Esophagus squamous epithelium (tissue), 5 donors: ENCODE data around the gene EVC2. TPM values are rescaled to one million over a fixed set of nuclear protein-coding genes. Genes with fewer than 3 reads are reported as not detected.

Experiments
- DNase-seq: peaks from one replicate; lab custom pipeline; 2025; lab: John Stamatoyannopoulos, UW
- H3K27ac ChIP-seq, 4 donors: fragments of 200-600 bp; sonication (generic); one replicate each; pipeline ENCODE4 v1.5.1; 2016 to 2019; ENCODE audit warnings: mild to moderate bottlenecking in 1 of 4
- H3K27me3 ChIP-seq, 4 donors: fragments of 200-600 bp; sonication (generic); 1 replicate in 3 of 4; 2 replicates in 1 of 4; pipeline versions ENCODE4 v1.5.1 to v1.6.0; 2017 to 2021; ENCODE audit warnings: antibody characterized with exemption in 1 of 4
- H3K36me3 ChIP-seq, 3 donors: fragments of 200-600 bp; sonication (generic); one replicate each; pipeline ENCODE4 v1.5.1; 2016 to 2019
- H3K4me1 ChIP-seq, 3 donors: fragments of 200-600 bp; sonication (generic); one replicate each; pipeline ENCODE4 v1.5.1; 2017 to 2019
- H3K4me3 ChIP-seq, 4 donors: fragments of 200-600 bp; sonication (generic); 1 replicate in 3 of 4; 2 replicates in 1 of 4; pipeline ENCODE4 v1.5.1; 2016 to 2019; ENCODE audit warnings: mild to moderate bottlenecking in 2 of 4, moderate library complexity in 1 of 4
- H3K9me3 ChIP-seq, 3 donors: fragments of 200-600 bp; sonication (generic); one replicate each; pipeline ENCODE4 v1.5.1; 2016 to 2019
- POLR2A ChIP-seq, 4 donors: fragments of 450-650 bp; IDR thresholded peaks; one replicate each; pipeline ENCODE4 v1.6.1; 2017; ENCODE audit warnings: antibody characterized with exemption in 4 of 4, mild to moderate bottlenecking in 4 of 4, moderate library complexity in 3 of 4
- WGBS, 2 donors: methylation state at CpG; one replicate each; pipeline ENCODE4 v1.1.5; 2018; 5-methylcytosine and 5-hydroxymethylcytosine counted together
- intact Hi-C: fragments of 100-400 bp; cut with DNase I; formaldehyde crosslinking; loops from one replicate; pipeline ENCODE4 v1.15.0; 2022
- total RNA-seq, 4 donors: library from RNA; depleted of rRNA; stranded (reverse); fragments of >200 nt; gene quantifications; one replicate each; pipeline ENCODE4 v1.1.0, GENCODE V29; 2016
- TF ChIP-seq, protein P1 (sequence below), 6 experiments: fragments of 450-650 bp in 4 of 6; fragments of 200-600 bp in 2 of 6; sonication (generic) in 2 of 6; IDR thresholded peaks; one replicate each; pipeline ENCODE4 v1.5.1; 2016 to 2019; ENCODE audit warnings: antibody characterized with exemption in 6 of 6, mild to moderate bottlenecking in 4 of 6, moderate library complexity in 4 of 6
- donor health status: DM: yes; HTN: yes; CAD: no.

EVC2 gene
- total RNA-seq, 4 donors from 2014 or later: 5.0 to 12.6 (median 5.1) TPM

DNA sequence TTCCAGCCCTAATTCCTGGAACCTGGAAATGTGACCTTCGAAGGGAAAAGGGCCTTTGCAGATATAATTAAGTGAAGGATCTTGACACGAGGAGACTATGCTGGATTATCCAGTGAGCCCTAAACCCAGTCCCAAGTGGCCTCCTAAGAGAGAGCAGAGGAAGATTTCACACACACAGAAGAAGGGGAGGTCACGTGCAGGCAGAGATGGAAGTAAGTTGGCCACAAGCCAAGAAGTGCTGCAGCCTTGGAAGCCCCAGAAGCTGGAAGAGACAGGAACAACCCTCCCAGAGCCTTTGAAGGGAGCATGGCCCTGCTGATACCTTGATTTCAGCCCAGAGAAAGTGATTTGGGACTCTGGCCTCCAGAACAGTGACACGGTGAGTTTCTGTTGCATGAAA lies 51.9 kb downstream of the EVC2 start:
- DNase-seq: no peak
- intact Hi-C loops: no loop called here
- 75 to 100% methylated on average over 1 to 4 of the region's 4 CpGs for WGBS, 2 donors
- H3K4me1 ChIP-seq: no peaks in the 10 kb centered on the region
- no peak for TF ChIP-seq POLR2A (IDR thresholded peaks at IDR 0.05)
- TF ChIP-seq, protein P1, sequence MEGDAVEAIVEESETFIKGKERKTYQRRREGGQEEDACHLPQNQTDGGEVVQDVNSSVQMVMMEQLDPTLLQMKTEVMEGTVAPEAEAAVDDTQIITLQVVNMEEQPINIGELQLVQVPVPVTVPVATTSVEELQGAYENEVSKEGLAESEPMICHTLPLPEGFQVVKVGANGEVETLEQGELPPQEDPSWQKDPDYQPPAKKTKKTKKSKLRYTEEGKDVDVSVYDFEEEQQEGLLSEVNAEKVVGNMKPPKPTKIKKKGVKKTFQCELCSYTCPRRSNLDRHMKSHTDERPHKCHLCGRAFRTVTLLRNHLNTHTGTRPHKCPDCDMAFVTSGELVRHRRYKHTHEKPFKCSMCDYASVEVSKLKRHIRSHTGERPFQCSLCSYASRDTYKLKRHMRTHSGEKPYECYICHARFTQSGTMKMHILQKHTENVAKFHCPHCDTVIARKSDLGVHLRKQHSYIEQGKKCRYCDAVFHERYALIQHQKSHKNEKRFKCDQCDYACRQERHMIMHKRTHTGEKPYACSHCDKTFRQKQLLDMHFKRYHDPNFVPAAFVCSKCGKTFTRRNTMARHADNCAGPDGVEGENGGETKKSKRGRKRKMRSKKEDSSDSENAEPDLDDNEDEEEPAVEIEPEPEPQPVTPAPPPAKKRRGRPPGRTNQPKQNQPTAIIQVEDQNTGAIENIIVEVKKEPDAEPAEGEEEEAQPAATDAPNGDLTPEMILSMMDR (IDR thresholded peaks at IDR 0.05): no peak
- no peaks in the 10 kb centered on the region for H3K27me3 ChIP-seq
- no peak overlapping the region for H3K4me3 ChIP-seq
- H3K36me3 ChIP-seq: peaks cover 0 to 83% (median 3%) of the 10 kb centered on the region in 3 donors
- H3K9me3 ChIP-seq: no peaks in the 10 kb centered on the region
- no peak overlapping the region for H3K27ac ChIP-seq

DNA sequence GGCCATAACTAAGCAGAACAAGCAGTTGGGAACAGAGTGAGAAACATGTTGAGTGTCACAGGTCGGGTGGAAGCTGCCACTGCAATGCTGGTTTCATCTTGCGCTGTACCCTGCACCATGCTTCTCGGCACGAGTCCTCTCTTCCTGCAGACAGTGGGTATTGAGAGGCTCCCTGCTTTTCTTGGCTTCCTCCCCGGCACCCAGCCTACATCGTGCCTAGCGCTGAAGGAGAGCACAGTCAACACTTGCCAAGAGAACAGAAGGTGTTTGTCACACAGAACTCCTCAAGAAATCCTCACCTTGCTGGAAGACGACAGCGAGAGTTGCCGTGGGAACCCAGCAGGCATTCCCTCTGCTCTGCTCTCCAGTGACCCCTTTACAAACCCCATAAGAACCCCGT lies 53.6 kb downstream of the EVC2 start:
- Histone ChIP-seq H3K27ac (no peak overlapping the region), H3K4me1 (no peaks in the 10 kb centered on the region), H3K36me3 (peaks cover 0 to 68% (median 3%) of the 10 kb centered on the region in 3 donors), H3K4me3 (no peak overlapping the region), H3K27me3 (no peaks in the 10 kb centered on the region), H3K9me3 (no peaks in the 10 kb centered on the region)
- TF ChIP-seq POLR2A (IDR thresholded peaks at IDR 0.05): no peak
- TF ChIP-seq, protein P1 (IDR thresholded peaks at IDR 0.05): no peak
- WGBS, 2 donors: 82 to 95% methylated on average over 7 to 11 of the region's 11 CpGs
- no peak for DNase-seq
- intact Hi-C loops: no loop called here

DNA sequence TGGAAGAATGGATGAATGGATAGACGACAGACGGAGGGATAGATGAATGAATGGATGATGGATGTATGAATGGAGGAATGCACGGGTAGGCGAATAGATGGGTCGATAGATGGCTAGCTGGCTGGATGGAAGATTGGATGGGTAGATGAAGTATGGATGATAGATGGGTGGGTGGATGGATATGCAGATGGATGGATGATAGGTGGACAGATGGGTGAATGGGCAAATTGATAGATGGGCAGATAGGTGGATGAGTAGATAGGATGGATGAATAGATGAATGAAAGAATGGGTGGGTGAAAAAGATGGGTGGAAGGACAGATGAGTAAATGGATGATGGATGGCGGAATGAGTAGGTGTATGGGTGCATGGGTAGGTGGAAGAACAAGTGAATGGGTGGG lies 57.3 kb downstream of the EVC2 start:
- TF ChIP-seq POLR2A (IDR thresholded peaks at IDR 0.05): no peak
- TF ChIP-seq, protein P1 (IDR thresholded peaks at IDR 0.05): no peak
- 89 to 91% methylated on average over 6 of the region's 6 CpGs for WGBS, 2 donors
- Histone ChIP-seq H3K4me3 (no peak overlapping the region), H3K27me3 (no peaks in the 10 kb centered on the region), H3K27ac (no peak overlapping the region), H3K9me3 (no peaks in the 10 kb centered on the region), H3K4me1 (no peaks in the 10 kb centered on the region), H3K36me3 (peaks cover 0 to 64% (median 3%) of the 10 kb centered on the region in 3 donors)
- no peak for DNase-seq
- intact Hi-C loops: no loop called here

DNA sequence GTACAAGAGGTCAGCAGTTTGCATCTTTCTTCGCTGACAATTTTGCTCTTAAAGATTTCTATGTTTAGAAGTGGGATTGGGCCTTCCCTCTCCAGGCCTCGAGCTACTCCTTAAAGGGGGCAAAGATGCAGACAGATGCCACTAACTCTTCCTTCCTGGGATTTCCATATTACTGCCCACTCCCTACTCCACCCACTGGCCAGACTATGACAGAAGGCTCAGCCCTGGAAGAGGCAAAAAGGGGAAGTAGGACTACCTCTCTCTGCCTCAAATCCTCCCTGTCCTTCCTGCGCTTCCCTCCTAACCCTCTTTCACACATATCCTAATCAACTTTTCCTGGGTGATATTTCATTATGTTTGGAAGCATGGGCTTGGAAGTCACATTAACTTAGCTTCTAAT lies 58.3 kb downstream of the EVC2 start:
- Histone ChIP-seq H3K27ac (no peak overlapping the region), H3K36me3 (peaks cover 0 to 54% (median 3%) of the 10 kb centered on the region in 3 donors), H3K4me1 (no peaks in the 10 kb centered on the region), H3K27me3 (no peaks in the 10 kb centered on the region), H3K4me3 (no peak overlapping the region), H3K9me3 (no peaks in the 10 kb centered on the region)
- TF ChIP-seq POLR2A (IDR thresholded peaks at IDR 0.05): no peak
- TF ChIP-seq, protein P1 (IDR thresholded peaks at IDR 0.05): no peak
- 79 to 94% methylated on average over 3 of the region's 3 CpGs for WGBS, 2 donors
- intact Hi-C loops: no loop called here
- DNase-seq: no peak

DNA sequence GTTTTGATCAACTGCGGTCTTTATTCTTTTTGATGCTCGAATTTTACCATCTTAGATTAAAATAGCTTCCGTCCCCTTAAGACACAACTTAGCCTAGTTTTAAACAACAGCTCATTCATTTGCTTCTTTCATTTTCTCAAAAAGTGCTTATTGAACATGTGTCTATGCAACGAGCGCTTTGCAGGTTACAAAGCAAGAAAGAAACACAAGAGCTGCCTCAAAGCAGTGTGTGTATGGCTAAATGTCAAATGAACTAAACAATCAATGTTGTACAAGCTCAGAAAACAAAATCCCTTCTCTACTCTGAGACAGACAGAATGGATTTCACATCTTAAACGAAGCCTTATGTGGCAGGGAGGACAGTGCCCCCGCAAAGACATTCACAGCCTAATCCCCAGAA lies 61.0 kb downstream of the EVC2 start:
- 78 to 83% methylated on average over 7 of the region's 7 CpGs for WGBS, 2 donors
- DNase-seq: no peak
- H3K36me3 ChIP-seq: peaks cover 0 to 31% (median 0%) of the 10 kb centered on the region in 3 donors
- no peak overlapping the region for H3K4me3 ChIP-seq
- H3K4me1 ChIP-seq: no peaks in the 10 kb centered on the region
- TF ChIP-seq POLR2A (IDR thresholded peaks at IDR 0.05): no peak
- TF ChIP-seq, protein P1 (IDR thresholded peaks at IDR 0.05): no peak
- intact Hi-C loops: no loop called here
- no peaks in the 10 kb centered on the region for H3K9me3 ChIP-seq
- no peak overlapping the region for H3K27ac ChIP-seq
- no peaks in the 10 kb centered on the region for H3K27me3 ChIP-seq
